H4 (cell line): ENCODE results near the gene ENTPD7. TPM values are rescaled to one million over a fixed set of nuclear protein-coding genes. Genes with fewer than 3 reads are reported as not detected.
"Not testable (repeated sequence)": the region's sequence is repeated elsewhere in the genome, so short reads cannot be mapped to it uniquely, and the experiment has no call there.

Experiments used
- DNase-seq: peaks from one replicate; pipeline ENCODE4 v3.0.0-alpha.2; 2015; ENCODE audit warnings: low spot score
- total RNA-seq: library from RNA; depleted of rRNA; stranded (reverse); fragments of >200 nt; shearing (Covaris generic); gene quantifications from 2 replicates; pipeline ENCODE4 v1.2.3, GENCODE V29; 2014; rRNA removed

Gene ENTPD7
- total RNA-seq, 1 experiment from 2014 or later, result 21.0 TPM

- no peak for DNase-seq
Measured at GRCh38 chr10:99743841-99744240, 84.5 kb downstream of the ENTPD7 start.

GRCh38 chr10:99746166-99746565 lies 86.9 kb downstream of the ENTPD7 start:
- DNase-seq, result not testable (repeated sequence)

- no peak for DNase-seq
Measured at GRCh38 chr10:99748823-99749451, 89.6 kb downstream of the ENTPD7 start.

GRCh38 chr10:99750641-99751040 lies 91.3 kb downstream of the ENTPD7 start:
- DNase-seq, result no peak

GRCh38 chr10:99754670-99755069 lies 95.4 kb downstream of the ENTPD7 start:
- no peak for DNase-seq

Other genes starting within 250 kb of the ENTPD7 start
- 50.7 and 58.8 TPM in 2 replicates for gene GOT1, start 228.9 kb upstream of the ENTPD7 start, total RNA-seq
- gene NKX2-3, start 126.6 kb upstream of the ENTPD7 start, total RNA-seq, result not detected in 2 replicates
- 7.1 and 19.8 TPM in 2 replicates for gene SLC25A28, start 39.1 kb upstream of the ENTPD7 start, total RNA-seq
- 46.6 and 48.8 TPM in 2 replicates for gene COX15, start 72.6 kb downstream of the ENTPD7 start, total RNA-seq
- gene CUTC, start 72.7 kb downstream of the ENTPD7 start, total RNA-seq, result 36.8 and 39.4 TPM in 2 replicates
- gene ABCC2, start 123.1 kb downstream of the ENTPD7 start, total RNA-seq, result 2.1 and 4.0 TPM in 2 replicates